ENCODE measurements around the gene CGB5.
"Not testable (repeated sequence)": the region's sequence is repeated elsewhere in the genome, so short reads cannot be mapped to it uniquely, and the experiment has no call there.

Gene CGB5

DNA sequence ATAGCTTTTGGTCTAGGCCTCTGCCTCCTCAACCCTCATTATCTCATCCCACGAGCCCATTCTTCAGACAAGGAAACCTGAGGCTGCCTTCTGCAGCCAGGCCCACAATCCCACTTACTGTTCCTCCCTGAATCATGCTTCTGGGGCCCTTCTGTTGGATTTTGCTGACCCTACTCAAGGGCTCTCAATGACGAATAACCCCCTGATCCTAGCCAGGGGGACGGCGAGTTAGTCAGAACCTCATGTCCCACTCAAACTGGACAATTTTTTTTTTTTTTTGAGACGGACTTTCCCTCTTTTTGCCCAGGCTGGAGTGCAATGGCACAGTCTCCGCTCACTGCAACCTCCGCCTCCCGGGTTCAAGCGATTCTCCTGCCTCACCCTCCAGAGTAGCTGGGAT, 21.5 kb upstream of the CGB5 start:
- DNase-seq = no peak

DNA sequence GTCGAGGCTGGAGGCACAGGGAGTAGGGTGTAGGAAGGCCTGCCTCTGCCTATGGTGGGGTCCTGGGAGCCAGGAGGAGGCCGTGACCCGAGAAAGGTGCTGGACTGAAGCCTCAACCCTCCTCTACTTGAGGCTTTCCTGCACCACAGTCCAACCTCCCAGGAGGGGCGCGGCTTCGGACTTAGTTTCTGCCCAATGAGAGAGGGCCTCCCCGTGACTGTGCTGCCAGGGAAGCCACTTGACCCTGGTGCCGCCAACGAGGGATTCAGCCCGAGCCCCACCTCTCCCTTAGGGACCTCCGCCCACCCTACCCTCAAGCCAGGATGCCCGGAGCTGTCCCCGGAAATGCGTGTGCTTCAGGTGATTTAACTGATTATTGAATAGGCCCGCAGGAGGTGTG, 19.4 kb upstream of the CGB5 start, which contains the start of gene CGB3:
Gene CGB3, minus strand, starts transcription at position 101 of the 400 bp plus-strand sequence. CDS start 362 bp downstream, outside the sequence.
- DNase-seq = not testable (repeated sequence)

DNA sequence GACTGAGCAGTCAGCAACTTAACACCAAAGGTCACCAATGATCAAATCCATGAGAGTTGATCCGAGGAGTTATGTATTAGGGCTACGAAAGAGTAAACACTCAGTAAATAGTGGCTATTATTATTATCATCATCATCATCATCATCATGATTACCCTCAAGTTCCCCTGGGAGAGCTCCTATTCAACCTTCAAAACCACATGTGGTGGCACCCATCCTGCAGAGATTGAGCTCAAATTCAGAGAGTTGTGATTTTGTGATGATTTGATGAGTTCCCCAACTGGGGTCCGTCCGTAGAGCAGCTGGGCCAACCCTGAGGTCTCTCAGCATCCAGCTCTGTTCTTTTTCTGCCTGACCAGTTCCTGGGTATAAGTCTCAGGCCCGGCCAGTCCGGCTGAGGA, 18.6 kb upstream of the CGB5 start:
- DNase-seq = not testable (repeated sequence)

DNA sequence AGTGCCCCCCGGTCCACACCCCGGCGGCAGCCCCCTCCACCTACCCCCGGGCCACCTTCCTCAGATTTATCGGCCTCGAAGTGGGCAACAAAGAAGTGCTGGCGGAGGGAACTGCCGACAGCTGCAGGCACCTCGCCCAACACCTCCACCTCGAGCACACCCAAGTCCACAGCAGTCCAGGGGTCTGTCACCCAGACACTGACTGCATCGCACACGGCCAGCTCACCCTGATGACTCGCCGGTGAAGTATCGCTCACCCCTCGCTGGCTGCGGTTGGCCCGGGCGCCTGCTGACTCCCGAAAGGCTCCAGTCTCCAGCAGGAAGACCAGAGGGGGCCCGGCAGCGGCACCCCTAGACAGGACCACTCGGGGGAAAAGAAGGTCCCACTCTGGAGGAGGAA, 18.0 kb upstream of the CGB5 start:
- not testable (repeated sequence) for DNase-seq

DNA sequence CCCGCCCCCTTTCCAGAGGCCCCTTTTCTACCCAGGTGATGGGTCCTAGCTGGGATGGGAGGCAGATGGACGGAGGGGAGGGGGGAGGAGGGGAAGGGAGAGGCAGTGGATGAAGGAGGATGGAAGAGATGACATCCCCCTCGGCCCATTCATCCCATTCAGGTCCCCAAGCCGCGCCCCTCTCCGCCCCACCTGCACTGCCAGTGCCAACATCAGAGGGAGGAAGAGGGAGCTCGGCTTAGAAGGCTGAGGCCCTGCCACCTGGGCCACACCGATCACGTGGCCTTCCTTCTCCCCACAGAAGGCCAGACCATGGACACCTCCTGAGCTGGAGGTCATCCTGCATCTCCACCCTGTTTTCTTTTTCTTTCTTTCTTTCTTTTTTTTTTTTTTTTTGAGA, 15.0 kb upstream of the CGB5 start:
- DNase-seq = not testable (repeated sequence)

DNA sequence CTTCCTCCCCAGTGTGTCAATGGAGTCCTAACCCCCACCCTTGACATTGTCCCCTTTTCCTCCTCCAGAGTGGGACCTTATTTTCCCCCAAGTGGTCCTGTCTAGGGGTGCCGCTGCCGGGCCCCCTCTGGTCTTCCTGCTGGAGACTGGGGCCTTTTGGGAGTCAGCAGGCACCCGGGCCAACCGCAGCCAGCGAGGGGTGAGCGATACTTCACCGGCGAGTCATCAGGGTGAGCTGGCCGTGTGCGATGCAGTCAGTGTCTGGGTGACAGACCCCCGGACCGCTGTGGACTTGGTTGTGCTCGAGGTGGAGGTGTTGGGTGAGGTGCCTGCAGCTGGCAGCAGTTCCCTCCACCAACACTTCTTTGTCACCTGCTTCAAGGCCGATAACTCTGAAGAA, 13.9 kb upstream of the CGB5 start:
- not testable (repeated sequence) for DNase-seq

DNA sequence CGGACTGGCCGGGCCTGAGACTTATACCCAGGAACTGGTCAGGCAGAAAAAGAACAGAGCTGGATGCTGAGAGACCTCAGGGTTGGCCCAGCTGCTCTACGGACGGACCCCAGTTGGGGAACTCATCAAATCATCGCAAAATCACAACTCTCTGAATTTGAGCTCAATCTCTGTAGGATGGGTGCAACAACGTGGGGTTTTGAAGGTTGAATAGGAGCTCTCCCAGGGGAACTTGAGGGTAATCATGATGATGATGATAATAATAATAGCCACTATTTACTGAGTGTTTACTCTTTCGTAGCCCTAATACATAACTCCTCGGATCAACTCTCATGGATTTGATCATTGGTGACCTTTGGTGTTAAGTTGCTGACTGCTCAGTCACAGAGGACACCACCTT, 13.3 kb upstream of the CGB5 start:
- DNase-seq = not testable (repeated sequence)

DNA sequence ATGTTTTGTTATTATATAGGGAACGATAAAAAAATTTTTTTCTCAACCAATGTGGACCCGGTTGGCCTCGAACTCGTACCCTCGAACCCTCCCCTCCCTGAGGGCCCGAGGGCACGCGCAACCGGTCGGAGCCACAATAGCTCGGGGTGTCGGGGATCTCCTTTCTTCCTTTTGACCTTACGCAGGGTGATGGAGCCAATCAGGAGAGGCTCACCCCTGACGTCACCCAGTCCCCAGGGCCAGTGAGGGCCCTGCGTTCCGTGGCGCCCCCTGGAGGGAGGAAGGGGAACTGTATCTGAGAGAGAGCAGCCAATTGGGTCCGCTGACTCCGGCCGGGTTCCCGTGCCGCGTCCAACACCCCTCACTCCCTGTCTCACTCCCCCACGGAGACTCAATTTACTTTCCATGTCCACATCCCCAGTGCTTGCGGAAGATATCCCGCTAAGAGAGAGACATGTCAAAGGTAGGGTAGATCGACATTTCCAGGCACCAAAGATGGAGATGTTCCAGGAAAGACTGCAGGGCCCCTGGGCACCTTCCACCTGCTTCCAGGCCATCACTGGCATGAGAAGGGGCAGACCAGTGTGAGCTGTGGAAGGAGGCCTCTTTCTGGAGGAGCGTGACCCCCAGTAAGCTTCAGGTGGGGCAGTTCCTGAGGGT, 11.9 kb upstream of the CGB5 start, which contains the start of gene CGB2:
Gene CGB2, plus strand, starts transcription at position 249 of the 660 bp plus-strand sequence. Its CDS starts 206 bp downstream, at position 455.
- peak; percentile 55 for DNase-seq

DNA sequence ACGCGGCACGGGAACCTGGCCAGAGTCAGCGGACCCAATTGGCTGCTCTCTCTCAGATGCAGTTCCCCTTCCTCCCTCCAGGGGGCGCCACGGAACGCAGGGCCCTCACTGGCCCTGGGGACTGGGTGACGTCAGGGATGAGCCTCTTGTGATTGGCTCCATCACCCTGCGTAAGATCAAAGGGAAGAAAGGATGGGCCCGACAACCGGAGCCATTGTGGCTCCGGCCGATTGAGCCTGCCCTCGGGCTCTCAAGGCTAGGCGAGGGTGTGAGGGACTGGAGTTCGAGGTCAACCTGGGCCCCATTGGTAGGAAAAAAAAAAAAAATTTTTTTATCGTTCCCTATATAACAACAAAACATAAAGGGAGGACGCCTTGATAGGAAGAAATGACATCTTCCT, 6.8 kb upstream of the CGB5 start, which contains the start of gene CGB1:
Gene CGB1, minus strand, starts transcription at position 81 of the 400 bp plus-strand sequence. CDS start 184 bp downstream, outside the sequence.
- DNase-seq = peak; percentile 50

DNA sequence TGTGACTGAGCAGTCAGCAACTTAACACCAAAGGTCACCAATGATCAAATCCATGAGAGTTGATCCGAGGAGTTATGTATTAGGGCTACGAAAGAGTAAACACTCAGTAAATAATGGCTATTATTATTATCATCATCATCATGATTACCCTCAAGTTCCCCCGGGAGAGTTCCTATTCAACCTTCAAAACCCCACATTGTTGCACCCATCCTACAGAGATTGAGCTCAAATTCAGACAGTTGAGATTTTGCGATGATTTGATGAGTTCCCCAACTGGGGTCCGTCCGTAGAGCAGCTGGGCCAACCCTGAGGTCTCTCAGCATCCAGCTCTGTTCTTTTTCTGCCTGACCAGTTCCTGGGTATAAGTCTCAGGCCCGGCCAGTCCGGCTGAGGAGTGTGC, 5.5 kb upstream of the CGB5 start:
- not testable (repeated sequence) for DNase-seq

DNA sequence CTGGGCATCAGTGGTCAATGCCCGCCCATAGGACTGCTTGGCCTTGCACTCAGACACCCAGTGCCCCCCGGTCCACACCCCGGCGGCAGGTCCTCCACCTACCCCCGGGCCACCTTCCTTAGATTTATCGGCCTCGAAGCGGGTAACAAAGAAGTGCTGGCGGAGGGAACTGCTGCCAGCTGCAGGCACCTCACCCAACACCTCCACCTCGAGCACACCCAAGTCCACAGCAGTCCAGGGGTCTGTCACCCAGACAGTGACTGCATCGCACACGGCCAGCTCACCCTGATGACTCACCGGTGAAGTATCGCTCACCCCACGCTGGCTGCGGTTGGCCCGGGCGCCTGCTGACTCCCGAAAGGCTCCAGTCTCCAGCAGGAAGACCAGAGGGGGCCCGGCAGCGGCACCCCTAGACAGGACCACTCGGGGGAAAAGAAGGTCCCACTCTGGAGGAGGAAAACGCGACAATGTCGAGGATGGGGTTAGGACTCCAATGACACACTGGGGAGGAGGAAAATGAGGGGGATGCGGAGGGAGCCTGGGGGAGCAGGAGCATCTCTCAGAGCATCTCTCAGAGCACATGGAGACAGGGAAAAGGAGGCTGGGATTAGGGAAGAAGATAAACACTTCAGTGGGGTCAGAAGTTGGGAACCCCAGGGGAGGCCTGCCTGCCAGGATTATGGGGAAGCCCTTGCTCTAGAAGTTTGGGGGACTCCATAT, 4.9 kb upstream of the CGB5 start:
- DNase-seq = not testable (repeated sequence)

DNA sequence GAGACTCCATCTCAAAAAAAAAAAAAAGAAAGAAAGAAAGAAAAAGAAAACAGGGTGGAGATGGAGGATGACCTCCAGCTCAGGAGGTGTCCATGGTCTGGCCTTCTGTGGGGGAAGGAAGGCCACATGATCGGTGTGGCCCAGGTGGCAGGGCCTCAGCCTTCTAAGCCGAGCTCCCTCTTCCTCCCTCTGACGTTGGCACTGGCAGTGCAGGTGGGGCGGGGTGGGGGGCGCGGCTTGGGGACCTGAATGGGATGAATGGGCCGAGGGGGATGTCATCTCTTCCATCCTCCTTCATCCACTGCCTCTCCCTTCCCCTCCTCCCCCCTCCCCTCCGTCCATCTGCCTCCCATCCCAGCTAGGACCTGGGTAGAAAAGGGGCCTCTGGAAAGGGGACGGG, 3.9 kb upstream of the CGB5 start:
- not testable (repeated sequence) for DNase-seq

DNA sequence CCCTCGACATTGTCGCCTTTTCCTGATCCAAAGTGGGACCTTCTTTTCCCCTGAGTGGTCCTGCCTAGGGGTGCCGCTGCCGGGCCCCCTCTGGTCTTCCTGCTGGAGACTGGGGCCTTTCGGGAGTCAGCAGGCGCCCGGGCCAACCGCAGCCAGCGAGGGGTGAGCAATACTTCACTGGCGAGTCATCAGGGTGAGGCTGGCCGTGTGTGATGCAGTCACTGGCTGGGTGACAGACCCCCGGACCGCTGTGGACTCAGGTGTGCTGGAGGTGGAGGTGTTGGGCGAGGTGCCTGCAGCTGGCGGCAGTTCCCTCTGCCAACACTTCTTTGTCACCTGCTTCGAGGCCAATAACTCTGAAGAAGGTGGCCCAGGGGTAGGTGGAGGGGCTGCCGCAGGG, 1.5 kb upstream of the CGB5 start:
- no peak for DNase-seq

DNA sequence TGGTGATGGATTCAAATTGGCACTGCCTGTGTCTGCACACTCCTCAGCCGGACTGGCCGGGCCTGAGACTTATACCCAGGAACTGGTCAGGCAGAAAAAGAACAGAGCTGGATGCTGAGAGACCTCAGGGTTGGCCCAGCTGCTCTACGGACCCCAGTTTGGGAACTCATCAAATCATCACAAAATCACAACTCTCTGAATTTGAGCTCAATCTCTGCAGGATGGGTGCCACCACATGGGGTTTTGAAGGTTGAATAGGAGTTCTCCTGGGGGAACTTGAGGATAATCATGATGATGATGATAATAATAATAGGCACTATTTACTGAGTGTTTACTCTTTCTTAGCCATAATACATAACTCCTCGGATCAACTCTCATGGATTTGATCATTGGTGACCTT, 982 bp upstream of the CGB5 start:
- not testable (repeated sequence) for DNase-seq

DNA sequence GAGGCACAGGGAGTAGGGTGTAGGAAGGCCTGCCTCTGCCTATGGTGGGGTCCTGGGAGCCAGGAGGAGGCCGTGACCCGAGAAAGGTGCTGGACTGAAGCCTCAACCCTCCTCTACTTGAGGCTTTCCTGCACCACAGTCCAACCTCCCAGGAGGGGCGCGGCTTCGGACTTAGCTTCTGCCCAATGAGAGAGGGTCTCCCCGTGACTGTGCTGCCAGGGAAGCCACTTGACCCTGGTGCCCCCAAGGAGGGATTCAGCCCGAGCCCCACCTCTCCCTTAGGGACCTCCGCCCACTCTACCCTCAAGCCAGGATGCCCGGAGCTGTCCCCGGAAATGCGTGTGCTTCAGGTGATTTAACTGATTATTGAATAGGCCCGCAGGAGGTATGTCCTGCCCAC, 5.4 kb downstream of the CGB5 start, which contains the start of gene CGB8:
Gene CGB8, minus strand, starts transcription at position 101 of the 400 bp plus-strand sequence. CDS start 372 bp downstream, outside the sequence.
- not testable (repeated sequence) for DNase-seq

DNA sequence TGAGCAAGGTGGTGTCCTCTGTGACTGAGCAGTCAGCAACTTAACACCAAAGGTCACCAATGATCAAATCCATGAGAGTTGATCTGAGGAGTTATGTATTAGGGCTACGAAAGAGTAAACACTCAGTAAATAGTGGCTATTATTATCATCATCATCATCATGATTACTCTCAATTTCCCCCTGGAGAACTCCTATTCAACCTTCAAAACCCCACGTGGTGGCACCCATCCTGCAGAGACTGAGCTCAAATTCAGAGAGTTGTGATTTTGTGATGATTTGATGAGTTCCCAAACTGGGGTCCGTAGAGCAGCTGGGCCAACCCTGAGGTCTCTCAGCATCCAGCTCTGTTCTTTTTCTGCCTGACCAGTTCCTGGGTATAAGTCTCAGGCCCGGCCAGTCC, 6.2 kb downstream of the CGB5 start:
- DNase-seq = not testable (repeated sequence)

DNA sequence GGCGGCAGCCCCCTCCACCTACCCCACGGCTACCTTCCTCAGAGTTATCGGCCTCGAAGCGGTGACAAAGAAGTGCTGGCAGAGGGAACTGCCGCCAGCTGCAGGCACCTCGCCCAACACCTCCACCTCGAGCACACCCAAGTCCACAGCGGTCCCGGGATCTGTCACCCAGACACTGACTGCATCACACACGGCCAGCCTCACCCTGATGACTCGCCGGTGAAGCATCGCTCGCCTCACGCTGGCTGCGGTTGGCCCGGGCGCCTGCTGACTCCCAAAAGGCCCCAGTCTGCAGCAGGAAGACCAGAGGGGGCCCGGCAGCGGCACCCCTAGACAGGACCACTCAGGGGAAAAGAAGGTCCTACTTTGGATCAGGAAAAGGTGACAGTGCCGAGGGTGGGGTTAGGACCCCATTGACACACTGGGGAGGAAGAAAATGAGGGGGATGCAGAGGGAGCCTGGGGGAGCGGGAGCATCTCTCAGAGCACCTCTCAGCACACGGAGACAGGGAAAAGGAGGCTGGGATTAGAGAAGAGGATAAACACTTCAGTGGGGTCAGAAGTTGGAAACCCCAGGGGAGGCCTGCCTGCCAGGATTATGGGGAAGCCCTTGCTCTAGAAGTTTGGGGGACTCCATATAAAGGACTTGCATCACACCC, 6.9 kb downstream of the CGB5 start:
- not testable (repeated sequence) for DNase-seq

DNA sequence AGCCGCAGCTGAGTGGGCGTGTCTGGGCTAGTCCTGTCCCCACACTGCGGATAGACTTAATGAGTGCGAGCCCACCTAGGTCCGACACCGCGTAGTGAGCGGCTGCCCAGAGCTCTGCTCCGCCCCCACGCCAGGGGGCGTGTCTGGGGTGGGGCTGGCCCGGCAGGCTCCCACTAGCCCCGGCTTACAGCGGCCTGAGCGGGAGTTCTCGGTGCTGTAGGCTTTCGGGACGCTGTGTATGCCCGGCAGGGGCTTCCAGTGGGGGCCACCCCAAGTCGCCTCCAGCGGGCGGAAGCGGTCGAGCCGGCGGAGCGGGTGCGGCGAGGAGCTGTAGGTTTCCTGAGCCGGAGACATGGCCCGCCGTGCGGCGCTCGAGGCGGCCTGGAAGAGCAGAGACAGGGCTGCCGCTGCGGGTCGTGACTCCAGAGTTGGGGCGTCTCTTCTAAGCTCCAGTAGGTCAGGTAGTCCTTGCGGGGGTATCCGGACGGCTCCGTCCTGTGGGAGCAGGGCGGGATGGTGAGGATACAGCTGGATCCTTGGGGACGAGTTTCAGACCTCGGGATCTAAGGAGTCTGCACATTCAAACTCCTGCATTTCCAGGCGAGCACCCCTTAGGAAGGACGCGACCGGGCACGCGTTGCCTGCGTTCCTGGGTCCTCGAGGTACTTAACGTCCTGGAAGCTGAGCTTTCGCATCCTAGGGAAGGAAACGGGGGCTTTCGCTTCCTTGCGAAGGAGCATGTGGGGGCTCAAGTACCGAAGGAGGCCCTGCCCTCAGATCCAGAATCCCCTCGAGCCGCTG, 12.7 kb downstream of the CGB5 start:
- DNase-seq = peak; percentile 55

DNA sequence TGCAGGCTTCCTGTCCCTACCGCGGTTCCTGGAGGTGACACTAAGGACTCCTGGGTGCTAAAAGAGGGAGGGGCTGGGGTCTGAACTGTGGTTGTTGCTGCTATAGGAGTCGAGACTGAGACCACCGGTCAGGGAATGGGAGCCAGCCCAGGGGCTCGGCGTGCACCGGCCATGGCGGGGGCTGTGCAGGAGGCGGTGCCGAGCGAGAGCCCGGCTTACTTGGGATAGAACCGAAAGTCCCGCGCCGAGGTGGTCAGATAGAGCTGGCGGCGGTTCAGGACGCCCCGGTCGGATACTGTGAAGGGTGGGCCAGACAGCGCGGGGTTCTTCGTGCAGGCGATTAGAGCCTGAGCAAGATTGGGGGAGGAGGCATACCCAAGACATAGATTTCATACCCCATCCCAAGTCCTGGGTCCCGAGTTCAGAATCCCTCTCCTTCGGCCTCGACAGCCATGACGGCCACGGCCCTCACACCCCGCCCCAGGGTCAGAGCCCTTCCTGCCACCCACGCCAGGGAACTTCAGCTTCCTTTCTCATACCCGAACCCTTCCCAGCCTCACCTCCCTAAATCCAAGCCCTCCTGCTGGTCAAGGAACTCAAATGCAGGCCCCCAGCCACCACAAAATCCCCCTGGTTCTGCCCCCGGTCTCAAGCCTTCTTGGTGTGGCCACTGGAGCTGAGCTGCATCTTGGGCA, 13.4 kb downstream of the CGB5 start:
- DNase-seq = not testable (repeated sequence)

DNA sequence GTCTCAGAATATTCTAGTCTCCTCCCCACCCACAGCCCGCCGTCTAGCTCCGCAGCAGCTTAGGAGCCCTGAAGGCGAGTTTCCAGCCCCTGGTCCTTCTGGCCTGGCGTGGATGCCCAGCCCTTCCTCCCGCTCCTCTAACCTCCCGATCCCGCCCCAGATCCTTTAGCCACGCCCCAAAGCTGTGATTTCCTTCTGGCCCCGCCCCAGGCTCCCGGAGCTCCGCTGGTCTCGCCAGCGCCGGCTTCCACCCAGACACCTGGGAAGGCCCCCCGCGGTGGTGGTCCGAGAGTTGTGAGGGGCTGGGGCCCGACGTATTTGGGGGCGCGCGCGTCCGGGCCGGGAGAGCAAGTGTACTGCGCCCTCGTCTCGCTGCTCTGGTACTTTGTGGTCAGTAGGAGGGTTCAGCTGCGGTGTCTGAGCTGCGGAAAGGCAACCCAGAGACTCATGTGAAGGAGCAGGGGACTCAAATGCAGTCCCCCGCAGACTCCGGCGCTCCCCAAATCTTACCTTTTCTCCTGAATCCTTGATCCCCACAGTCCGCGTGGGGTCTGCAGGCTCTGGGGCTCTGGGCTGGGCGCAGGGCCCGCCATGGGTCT, 14.1 kb downstream of the CGB5 start, which contains the start of gene CGB7:
Gene CGB7, minus strand, starts transcription at position 114 of the 599 bp plus-strand sequence. CDS start 2,374 bp downstream, outside the sequence.
- peak; percentile 29 for DNase-seq

DNA sequence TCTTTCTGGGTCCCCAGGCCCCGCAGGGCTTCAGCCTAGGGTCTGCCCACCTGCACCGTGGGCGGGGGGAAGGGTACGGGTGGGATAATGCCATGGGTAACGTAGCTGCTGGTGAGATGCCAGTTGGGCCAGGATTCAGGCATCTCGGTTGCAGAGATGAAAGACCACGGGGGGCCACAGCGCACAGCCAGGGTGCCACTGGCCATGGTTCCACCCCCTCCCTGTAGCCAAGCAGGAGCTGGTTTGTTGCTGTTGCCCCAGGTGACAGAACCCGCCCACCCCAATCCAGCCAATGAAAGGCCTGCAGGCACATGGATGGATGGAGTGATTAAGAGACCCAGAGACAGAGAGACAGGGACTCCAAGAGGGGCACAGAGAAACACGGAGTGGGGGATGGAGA, 14.9 kb downstream of the CGB5 start:
- peak; percentile 27 for DNase-seq

All from stimulated activated CD4-positive, alpha-beta T cell treated with anti-CD3 and anti-CD28 coated beads, Interleukin-4, amount 100 ng/mL, for 24 hours (primary cell).